Kidney capillary endothelial cell (primary cell): ENCODE data around the gene LIME1.

Source experiments
- DNase-seq: peaks from one replicate; pipeline ENCODE4 v3.0.0-alpha.2; 2018; ENCODE audit warnings: low spot score

LIME1 gene

DNA sequence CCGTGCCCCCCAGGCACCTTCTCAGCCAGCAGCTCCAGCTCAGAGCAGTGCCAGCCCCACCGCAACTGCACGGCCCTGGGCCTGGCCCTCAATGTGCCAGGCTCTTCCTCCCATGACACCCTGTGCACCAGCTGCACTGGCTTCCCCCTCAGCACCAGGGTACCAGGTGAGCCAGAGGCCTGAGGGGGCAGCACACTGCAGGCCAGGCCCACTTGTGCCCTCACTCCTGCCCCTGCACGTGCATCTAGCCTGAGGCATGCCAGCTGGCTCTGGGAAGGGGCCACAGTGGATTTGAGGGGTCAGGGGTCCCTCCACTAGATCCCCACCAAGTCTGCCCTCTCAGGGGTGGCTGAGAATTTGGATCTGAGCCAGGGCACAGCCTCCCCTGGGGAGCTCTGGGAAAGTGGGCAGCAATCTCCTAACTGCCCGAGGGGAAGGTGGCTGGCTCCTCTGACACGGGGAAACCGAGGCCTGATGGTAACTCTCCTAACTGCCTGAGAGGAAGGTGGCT is 39.1 kb upstream of the LIME1 start:
- DNase-seq = no peak

DNA sequence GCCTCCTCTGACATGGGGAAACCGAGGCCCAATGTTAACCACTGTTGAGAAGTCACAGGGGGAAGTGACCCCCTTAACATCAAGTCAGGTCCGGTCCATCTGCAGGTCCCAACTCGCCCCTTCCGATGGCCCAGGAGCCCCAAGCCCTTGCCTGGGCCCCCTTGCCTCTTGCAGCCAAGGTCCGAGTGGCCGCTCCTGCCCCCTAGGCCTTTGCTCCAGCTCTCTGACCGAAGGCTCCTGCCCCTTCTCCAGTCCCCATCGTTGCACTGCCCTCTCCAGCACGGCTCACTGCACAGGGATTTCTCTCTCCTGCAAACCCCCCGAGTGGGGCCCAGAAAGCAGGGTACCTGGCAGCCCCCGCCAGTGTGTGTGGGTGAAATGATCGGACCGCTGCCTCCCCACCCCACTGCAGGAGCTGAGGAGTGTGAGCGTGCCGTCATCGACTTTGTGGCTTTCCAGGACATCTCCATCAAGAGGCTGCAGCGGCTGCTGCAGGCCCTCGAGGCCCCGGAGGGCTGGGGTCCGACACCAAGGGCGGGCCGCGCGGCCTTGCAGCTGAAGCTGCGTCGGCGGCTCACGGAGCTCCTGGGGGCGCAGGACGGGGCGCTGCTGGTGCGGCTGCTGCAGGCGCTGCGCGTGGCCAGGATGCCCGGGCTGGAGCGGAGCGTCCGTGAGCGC is 38.5 kb upstream of the LIME1 start:
- DNase-seq = no peak

DNA sequence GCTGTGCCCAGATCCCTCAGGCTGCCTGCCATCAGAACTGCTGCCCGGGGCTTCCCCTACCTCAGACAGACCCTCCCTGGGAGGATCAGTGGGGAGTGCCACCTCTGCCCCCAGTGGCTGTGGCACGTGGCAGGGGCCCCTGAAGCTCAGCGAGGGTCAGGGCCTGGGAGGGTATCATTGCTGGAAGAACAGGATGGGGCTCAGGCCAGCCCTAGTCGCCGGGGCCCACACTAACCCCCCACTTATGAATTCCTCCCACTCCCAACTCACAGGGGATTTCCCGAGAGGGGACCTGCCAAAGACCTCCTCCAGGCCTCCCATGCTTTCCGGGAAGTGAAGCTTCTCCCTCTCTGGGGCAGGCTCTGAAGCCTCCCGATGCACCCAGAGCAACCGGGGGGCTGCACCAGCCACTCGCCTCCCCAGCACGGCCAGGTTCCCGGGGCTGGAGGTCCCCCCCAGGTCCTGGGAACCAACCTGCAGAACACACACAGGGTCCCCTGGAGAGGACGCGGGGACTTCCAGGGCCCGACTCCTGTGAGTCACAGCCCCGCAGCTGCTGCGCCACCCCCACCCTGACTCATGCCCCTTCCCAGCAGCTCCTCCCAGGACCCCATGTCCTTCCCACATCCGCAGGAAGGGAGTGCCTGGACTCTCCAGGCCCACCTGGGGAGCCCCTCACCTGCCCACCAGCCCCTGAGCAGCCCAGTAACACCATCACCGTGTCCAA is 37.6 kb upstream of the LIME1 start:
- peak; percentile 68 for DNase-seq

DNA sequence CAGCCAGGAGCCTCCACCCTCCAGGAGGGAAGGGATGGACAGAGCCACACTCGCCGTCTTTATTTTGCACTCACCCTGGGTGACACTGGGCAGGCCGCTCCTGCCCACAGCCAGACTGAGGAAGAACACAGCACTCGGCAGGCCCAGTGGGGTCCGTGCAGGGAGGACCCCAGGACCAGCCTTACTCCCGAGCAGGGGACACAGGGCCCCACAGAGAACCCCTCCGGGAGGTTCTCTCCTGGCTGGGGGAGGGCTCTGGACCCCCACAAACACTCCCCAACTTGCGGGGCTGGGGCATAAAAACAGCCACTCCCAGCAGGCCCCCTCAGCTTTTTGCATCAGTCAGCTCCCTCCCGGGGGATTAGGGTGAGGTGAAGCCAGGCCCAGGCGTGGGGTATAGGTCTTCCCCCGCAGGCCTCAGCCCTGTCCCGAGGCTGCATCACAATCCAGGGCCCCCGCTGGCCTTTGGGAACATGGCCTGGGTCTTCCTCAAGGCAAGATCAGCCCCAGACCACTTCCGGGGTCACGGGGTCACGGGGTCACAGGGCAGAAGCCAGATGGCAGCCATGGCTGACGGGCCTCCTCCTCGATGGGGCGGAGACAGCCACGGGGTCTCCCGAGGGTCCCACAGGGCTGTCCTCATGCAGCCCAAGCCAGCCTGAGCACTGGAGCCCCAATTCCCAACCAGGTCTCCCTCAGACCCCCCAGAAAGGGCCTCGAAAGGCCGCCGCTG is 36.8 kb upstream of the LIME1 start:
- no peak for DNase-seq

DNA sequence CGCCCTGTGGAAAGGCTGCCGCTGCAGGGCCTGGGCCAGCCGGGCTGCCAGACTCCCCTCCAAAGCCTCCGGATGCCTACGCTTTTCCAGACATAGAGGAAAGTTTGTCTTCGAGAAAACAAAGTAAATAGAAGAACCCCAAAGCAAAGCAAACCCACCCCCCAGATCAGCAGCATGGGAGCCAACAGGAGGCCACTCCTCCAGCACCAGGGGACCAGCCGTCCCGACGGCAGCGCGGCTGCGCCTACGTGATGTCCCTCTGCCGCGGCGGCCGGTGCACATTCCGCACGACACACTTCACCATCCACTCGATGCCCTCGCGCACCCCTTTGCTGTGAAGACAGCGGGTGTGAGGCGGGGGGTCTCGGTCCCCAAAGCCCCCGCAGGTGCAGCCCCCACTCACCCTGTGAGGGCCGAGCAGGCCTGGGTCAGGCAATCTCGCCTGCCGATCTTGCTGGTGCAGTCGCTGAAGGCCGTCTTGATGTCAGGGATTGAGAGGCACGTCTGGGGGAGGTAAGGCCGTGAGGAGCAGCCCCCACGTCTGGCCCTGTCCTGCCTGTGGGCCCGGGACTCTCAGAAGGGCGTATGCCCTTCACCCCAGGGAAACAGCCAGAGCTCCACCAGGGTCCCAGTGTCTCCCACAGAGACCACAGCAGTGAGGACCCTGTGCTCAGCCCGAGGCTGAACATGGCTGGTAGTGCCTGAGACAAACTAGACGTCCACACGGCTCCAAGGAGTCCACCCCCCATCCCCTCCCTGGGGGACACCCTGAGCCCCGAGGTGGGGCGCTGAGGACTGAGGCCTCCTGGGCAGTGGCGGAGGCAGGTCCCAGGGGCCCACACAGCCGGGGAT is 36.0 kb upstream of the LIME1 start:
- DNase-seq = no peak

DNA sequence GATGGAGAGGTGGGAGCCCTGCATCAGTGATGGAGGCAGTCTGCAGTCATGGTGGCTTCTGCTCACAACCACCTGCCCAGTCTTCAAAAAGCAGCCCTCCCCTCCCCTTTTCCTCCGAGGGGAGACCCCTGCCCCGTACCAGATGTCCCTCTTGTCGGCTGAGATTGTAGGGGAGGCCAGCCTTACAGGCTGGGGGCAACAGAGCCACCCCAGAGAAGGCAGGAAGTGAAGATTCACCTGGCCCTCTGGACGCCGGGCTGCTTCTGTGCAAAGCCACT is 35.5 kb upstream of the LIME1 start:
- no peak for DNase-seq

DNA sequence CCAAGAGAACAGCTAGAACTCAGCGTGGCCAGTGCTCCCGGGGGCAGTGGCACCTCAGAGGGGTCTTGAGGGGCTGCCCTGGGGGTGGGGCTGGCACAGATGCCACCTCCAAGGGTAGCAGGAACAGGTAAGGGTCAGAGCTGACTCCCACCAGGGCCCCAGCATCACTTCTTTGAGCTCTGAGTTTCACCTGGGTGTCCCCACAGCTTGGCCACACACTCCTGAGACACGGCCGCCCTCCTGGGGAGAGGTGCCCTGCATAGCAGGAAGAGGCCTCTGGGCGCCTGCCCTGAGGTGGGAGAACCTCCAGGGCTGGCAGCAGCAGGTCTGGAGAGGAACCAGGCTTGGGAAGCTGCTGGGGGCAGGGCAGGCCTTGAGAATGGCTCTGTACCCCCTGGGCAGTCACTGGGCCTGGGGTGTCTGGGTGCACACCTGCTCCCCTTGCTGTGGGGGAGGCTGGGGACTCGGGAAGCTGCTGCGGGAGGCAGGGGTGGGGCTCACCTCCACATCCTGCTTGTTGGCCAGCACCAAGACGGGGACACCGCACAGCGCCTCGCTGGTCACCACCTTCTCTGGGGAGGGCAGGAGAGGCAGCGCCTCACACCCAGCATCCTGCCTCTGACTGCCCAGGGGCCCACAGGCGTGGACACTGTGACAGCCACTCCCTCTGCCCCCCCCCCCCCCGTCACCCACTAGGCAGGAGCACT is 35.0 kb upstream of the LIME1 start:
- DNase-seq = no peak

DNA sequence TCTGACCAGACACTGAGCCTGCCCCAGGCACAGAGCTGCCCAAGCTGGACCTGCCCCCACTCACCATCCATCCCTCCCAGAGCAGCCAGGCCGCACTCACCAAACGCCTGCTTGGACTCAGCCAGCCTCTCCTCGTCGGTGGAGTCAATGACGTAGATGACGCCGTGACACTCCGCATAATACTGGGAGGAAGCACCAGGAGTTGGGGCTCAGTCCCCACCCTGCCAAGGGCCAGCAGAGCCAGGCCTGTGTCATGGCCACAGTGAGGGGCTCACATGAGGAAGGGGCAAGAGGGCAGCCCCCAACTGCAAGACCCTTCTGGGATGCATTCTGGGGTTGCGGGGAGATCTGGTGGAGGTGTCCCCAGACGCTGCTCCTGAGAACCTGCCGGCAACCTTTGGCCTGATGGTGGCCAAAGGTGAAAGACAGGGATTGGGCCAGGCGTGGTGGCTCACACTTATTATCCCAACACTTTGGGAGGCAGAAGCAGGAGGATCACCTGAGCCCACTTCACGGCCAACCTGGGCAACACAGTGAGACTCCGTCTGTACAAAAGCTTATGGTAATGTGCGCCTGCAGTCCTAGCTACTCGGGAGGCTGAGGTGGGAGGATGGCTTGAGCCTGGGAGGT is 34.3 kb upstream of the LIME1 start:
- no peak for DNase-seq

DNA sequence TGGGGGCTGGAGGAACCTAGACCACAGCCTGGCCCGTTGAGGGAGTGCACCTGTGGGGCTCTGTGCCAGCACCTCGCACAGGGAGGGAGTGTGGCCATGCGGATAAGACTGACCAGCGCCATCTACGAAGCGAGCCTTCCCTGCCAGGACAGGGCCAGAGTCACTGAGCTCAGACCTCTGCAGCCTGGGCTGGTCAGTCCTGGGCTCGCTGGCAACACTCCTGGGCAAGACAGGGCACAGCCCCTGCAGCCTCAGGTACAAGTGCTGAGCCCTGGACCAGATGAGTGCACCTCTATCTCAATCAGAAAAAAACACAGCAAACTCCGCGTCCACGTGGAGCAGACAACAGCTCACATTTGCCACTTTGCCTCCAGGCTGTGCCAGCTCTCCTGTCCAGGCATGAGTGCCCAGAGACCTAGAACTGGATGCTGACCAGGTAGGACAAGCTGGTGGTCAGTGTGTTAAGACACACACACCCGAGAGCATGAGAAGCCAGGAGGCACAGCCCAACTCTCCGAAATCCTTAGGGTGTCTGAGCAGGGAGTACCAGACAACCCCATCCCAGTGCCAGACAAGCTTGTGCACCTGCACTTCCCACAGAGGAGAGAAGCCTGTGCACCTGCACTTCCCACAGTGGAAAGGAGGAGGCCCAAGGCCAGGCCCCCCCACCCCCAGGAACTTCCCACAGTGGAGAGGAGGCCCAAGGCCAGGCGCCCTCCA is 33.6 kb upstream of the LIME1 start:
- no peak for DNase-seq

DNA sequence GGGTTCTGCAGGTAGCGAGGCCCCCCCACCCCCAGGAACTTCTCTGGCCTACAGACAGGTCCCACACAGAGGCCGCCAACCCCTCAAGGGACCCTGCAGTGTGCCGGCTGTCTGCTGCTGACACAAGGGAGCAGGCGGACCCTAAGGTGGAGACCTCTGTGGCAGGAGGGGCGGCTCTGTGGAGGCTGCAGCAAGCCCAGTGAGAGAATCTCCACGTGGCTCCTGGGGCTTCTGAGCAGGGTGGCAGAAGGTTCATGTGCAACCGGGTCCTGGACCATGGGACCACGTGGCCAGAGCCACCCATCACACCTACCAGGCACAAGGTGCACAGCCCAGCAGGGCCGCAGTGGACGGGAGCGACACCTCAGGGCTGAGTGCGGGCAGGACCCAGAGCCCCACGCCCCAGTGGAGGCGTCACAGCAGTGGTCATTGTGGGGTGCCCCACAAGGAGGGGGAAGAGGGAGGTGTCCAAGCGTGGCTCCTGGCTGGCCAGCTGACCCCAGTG is 32.9 kb upstream of the LIME1 start:
- no peak for DNase-seq

DNA sequence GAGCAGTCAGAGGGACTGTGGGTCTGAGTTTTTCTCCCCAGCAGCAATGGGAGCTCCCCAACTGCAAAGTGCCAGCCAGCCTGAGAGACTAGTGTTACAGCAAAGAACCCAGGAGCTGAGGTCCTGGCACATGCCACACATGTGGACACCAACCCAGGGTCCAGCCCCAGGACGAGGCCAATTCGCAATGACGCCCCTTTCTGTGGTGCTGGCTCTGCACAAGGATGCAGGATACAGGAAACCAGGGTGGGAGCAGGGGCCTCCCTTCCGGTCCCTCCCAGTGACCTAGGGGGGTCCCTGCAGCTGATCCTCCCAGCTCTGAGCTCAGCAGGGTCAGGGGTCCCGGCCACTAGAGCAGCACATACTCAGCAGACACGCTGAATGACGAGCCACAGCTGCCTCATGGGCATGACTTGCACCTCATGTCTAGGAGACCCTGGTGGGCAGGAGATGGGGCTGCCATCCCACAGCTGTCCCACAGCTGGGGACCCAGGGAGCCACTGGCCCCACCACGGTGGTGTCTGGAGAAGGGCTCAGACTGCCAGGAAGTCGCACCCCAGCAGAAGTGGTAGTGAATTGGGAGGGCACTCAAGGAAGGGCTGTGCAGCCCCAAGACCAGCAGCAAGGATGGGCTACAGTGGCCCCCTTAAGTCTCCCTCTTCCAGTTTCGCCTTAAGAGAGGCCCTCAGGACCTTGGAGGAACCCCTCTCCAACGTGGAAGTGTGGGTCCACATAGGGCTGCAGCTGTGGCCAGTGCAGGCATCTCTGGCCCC is 32.3 kb upstream of the LIME1 start:
- DNase-seq = no peak

DNA sequence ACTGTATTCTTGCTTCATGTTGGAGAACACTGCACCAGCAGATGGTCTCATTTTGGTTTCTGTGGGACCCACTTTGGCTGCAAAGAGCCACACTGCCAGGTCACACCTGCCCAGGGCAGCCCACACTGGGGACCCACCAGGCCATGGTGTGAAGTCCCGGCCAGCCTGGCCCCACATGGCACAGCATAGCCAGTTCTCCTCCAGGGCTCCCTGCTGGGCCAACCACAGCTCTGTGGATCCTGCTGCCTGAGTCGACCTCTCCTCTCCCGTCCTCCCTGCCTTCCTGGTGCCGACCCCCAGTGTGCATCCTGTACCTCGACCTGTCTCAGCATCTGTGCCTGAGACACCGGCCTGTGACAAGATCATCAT is 31.7 kb upstream of the LIME1 start:
- DNase-seq = no peak

DNA sequence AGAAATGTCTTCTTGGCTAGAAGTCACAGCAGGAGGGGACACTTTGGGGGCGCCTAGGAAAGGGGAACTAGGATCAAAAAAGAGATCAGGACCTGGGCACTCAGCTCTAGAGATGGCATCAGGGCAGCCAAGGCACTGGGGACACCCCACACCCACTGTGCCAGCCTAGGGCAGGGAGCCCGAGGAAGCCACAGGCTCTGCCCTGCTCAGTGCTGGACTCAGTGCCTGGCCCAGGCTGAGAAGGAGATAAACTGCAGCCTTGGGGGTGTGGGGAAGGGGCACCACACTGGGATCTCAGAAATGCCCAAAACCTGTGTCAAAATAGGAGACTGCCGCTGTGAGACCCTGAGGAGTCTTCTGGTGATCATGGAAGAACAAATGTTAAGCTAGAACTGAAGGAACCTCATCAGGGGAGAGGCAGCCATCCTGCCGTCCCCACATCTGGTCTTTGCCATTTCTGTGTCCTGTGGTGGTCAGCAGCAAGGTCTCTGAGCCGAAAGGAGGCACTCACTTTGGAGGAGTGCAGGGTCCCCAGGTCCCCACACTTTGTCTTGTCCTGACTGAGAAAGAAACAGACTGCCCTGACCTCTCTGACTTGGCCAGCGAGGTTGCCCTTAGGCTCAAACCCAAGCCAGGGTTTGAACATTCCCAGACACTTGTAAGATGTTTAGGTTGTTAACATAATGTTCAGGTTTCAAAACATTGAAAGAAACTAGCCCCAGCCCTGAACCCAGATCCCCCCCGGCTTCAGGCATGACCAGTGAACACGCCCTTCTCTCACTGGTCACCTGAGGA is 31.0 kb upstream of the LIME1 start:
- no peak for DNase-seq

DNA sequence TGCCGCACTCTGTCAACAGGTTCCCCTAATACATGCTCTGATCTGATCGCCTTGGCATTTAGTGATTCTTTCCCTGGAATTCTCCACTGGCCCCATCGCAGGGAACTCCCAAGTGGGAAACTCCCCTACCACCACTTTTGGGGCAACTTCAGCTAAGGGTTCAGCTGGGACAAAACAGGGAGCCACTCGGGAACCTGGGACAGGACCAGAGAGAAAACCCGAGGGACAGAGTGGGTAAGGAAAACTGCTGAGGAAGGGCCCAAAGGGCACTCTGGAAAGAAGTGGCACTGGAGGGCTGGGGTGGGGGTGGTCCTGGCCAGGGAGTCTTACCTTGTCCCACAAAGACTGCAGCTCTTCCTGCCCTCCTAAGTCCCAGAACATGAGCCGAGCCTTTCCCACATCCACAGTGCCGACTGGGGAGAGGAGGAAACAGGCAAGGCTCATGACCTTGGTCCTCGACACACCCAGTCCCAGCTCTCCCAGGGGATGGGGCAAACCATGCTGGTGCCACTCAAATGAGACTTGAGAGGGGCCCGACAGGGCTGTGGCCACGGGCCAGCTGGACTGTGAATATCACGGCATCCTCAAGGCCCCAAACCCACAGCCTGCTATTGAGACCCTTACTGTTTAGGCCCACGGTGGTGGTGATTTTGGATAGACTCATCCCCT is 30.3 kb upstream of the LIME1 start:
- no peak for DNase-seq

DNA sequence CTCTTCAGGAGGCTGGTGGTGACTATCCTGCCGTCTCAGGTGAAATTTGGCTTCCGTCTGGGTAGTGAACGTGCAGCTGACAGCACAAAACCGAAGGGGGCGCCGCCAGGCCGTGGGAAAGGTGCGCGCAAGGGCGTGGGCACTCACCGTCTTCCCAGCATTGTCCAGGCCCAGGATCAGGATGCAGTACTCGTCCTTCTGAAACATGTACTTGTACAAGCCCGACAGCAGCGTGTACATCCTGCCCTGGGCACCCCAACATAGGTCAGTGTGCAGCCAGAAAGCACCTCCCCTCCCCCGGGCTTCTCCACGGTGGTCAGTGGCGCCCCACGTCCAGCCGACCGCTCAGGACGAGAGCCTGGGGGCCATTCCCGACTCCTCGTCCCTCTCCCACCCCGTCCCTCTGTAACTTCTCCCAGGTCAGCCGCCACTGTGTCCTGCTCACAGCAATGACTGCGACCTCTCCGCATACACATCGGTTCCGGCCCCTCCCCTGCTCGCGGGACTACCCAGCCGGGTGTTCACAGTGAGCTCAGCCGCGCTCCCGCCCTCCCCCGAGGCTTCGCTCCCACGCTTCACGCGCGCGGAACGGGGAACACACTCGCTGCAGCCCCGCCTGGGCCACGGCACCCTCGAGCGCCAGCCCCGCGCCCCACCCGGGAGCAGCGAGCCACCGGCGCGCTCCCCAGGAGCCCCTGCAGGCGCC is 29.5 kb upstream of the LIME1 start:
- DNase-seq = peak; percentile 40

DNA sequence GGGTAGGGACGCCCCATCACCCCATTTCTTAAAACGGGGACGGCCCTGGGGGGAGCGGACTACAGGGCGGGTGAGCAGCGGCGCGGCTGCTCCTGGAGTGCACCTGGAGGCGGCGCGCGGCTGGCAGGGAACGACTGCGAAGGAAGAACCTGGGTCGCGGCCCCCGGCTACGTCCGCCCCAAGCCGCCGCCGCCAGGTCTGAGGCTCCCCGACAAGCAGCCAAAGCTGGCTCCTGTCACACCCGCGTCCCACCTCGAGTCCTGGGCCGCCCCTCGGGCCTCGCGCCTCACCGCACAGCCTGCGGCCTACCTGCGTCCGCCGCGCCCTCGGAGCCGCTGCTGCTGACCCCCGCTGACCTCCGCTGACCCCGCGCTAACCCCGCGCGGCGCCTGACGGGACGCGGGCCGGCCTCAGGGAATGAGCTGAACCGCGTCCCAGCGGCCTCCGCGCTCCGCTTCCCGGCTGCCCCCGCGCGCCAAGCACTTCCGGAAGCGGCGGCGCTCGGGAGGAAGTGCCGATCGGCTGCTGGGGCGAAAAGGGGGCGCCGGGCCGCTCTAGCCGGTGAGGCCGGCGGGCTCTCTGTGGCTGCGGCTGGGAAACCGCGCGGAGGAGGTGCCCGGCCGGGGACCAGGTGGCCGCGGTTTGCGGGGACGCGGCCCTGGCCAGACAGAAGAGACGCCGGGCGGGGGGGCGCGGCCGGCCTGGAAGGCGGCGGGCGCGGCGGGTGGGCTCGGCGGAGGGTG is 28.7 kb upstream of the LIME1 start, which contains the start of the genes ARFRP1 and ZGPAT:
Gene ARFRP1 (minus strand): TSS at position 419 of the 743 bp plus-strand sequence. CDS start 885 bp downstream, outside the sequence.
Gene ZGPAT (plus strand): TSS at position 482 of the 743 bp plus-strand sequence. CDS start 542 bp downstream, outside the sequence.
- peak; percentile 76 for DNase-seq
